ENCODE data around the gene INTS2.

Gene INTS2

DNA sequence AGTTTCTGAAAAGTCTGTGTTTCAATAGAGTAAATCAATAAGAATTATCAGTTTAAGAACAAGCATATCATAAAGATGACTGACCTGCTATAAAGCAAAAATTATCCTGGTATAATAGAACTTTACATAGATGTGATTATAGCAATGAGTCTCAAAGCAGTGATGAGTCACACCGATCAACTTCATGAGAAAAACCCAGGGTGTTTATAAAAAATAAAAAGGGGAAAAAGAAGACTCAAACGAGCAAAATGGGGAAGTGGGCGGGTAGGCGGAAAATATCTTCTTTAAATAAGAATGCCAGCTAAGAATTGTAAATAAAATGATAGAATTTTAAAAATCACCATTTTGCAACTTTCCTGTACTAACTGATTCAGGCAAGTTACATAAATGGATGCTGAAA lies 111.2 kb downstream of the INTS2 start:
- Mint-ChIP-seq H3K27ac (no peak overlapping the region), H3K36me3 (ENCODE audit: low read depth) (peaks cover 2% of the 10 kb centered on the region), H3K9me3 (peaks cover 11% of the 10 kb centered on the region), H3K27me3 (no peaks in the 10 kb centered on the region), H3K4me3 (no peak overlapping the region), H3K4me1 (ENCODE audit: low read depth) (peaks cover 20% of the 10 kb centered on the region)
- intact Hi-C loops (cut with micrococcal nuclease), result no loop called here

DNA sequence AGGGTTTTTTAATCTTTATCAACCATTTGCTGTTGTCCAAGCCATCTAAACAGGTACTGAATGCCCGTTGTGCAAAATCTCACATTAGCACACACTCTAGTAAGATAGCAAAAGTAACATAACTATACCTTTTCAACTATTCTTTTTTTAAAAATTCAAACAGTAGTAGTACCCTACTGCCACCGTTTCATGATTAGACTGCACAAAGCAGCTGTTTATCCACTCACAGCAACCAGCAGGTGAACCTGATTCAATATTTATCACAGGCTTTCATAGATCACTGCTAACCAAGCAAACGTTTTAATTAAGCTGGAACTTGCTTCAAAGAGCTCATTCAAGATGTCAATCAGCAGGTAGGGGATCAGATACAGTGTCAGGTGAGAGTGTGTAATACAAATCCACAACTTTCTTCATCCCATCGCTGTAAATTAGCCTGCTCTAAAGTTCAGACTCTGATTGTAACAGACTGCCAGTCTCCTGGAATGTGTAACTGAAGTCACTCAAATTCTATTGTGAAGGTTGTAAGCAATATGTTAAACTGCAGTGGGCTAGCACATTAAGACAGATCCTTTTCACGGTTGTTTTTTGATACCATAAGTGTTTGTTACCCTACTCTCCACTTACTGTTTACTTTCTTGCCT lies 111.8 kb downstream of the INTS2 start:
- H3K4me1 Mint-ChIP-seq (ENCODE audit: low read depth), result peaks cover 20% of the 10 kb centered on the region
- intact Hi-C loops (cut with micrococcal nuclease), result no loop called here
- H3K27ac Mint-ChIP-seq, result no peak overlapping the region
- no peaks in the 10 kb centered on the region for H3K27me3 Mint-ChIP-seq
- H3K36me3 Mint-ChIP-seq (ENCODE audit: low read depth), result no peaks in the 10 kb centered on the region
- H3K4me3 Mint-ChIP-seq, result no peak overlapping the region
- H3K9me3 Mint-ChIP-seq, result peaks cover 7% of the 10 kb centered on the region
